CD4-positive, alpha-beta T cell treated with Interleukin-17A for 1 hour (primary cell): ENCODE data around the gene GLIS2.
"Not testable (repeated sequence)": the region's sequence is repeated elsewhere in the genome, so short reads cannot be mapped to it uniquely, and the experiment has no call there.

Experiments used
- DNase-seq: peaks from one replicate; pipeline ENCODE4 v3.0.0-alpha.2; 2020

The GLIS2 gene

GRCh38 chr16:4337540-4338088 is 21.7 kb downstream of the GLIS2 start:
- no peak for DNase-seq

GRCh38 chr16:4338125-4338582 is 22.3 kb downstream of the GLIS2 start:
- DNase-seq: no peak

GRCh38 chr16:4338712-4339299 is 22.9 kb downstream of the GLIS2 start:
- DNase-seq: no peak

GRCh38 chr16:4339455-4339854 is 23.6 kb downstream of the GLIS2 start:
- DNase-seq: no peak

GRCh38 chr16:4339909-4340308 is 24.0 kb downstream of the GLIS2 start:
- DNase-seq: no peak

GRCh38 chr16:4340443-4340842 is 24.6 kb downstream of the GLIS2 start:
- no peak for DNase-seq

GRCh38 chr16:4341250-4341649 is 25.4 kb downstream of the GLIS2 start:
- DNase-seq: no peak

- DNase-seq: no peak
Measured at GRCh38 chr16:4342866-4343744, 27.2 kb downstream of the GLIS2 start.

- DNase-seq: not testable (repeated sequence)
Measured at GRCh38 chr16:4344300-4344982, 28.6 kb downstream of the GLIS2 start.

- no peak for DNase-seq
Measured at GRCh38 chr16:4344983-4345835, 29.3 kb downstream of the GLIS2 start.

- DNase-seq: no peak
Measured at GRCh38 chr16:4345836-4346781, 30.2 kb downstream of the GLIS2 start.

- DNase-seq: no peak
Measured at GRCh38 chr16:4347010-4347409, 31.1 kb downstream of the GLIS2 start.

GRCh38 chr16:4347765-4348509 is 32.1 kb downstream of the GLIS2 start:
- DNase-seq: no peak

GRCh38 chr16:4349332-4349731 is 33.5 kb downstream of the GLIS2 start:
- DNase-seq: no peak

GRCh38 chr16:4350365-4350786 is 34.5 kb downstream of the GLIS2 start:
- DNase-seq: no peak

- peak; percentile 98 for DNase-seq
Measured at GRCh38 chr16:4350787-4351659, 35.2 kb downstream of the GLIS2 start, which contains the start of gene PAM16. PAM16 (minus strand) TSS chr16:4351321; CDS start chr16:4351234, 87 bp downstream.

- DNase-seq: no peak
Measured at GRCh38 chr16:4351880-4352279, 36.0 kb downstream of the GLIS2 start.

GRCh38 chr16:4352843-4353242 is 37.0 kb downstream of the GLIS2 start:
- no peak for DNase-seq

GRCh38 chr16:4353675-4354074 is 37.8 kb downstream of the GLIS2 start:
- no peak for DNase-seq
